ENCODE measurements around the gene WNT8B. TPM values are rescaled to one million over a fixed set of nuclear protein-coding genes. Genes with fewer than 3 reads are reported as not detected.

Gene WNT8B, protein sequence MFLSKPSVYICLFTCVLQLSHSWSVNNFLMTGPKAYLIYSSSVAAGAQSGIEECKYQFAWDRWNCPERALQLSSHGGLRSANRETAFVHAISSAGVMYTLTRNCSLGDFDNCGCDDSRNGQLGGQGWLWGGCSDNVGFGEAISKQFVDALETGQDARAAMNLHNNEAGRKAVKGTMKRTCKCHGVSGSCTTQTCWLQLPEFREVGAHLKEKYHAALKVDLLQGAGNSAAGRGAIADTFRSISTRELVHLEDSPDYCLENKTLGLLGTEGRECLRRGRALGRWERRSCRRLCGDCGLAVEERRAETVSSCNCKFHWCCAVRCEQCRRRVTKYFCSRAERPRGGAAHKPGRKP
- total RNA-seq (2014; rRNA removed; shearing (Covaris generic)) = 0.10 and 0.37 TPM in 2 replicates

DNA sequence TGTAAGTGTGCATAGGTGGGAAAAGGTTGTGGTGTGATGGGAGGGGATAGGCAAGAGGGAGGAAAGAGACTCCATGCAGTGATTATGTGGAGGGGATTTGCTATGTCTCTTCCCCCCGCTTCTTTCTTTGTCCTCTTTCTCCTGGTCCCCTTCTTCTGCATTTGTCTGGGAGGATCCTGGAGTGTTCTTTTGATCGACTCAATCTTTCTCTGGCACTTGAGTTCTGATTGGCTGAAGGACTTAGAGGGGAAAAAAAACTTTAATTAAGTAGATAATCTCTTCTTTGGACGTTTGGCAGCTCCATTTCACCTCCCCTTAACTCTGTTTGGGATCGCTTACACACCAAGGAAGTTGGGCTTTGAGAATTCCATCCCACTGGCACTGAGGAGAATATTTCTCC lies at the start of gene WNT8B:
Gene WNT8B (plus strand): TSS at position 301 of the 400 bp plus-strand sequence. CDS start 160 bp downstream, outside the sequence.
- Histone ChIP-seq H3K36me3 (replicated peaks; ENCODE audit: control insufficient read depth, insufficient read depth, low read length) (no peaks in the 10 kb centered on the region), H3K27me3 (ENCODE audit: control insufficient read depth, insufficient read depth, low read length) (peaks cover 7% of the 10 kb centered on the region; the same call in 1 of the 2 replicates), H3K4me3 (ENCODE audit: insufficient read depth, low read depth, low read length) (no peak within 1 kb of the TSS)
- DNase-seq = no peak

DNA sequence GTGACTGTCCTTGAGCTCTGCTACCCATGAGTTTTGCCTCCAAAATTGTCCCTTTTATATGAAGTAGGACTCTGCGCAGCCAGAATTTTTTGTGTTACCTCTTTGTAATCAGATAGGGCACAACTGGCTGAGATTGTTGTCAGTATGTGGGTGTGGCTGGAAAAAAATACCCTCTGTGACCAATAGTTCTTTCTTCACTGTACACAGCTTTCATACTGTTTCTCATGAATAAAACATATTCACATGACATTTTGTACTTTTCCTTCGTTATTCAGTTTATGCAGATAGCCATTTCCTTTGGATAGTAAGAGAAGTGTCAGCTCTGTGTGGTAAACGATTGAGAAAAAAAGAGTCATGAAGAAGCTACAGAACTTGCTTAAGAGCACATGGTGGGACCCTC lies 49.6 kb upstream of the WNT8B start:
- H3K36me3 ChIP-seq (replicated peaks; ENCODE audit: control insufficient read depth, insufficient read depth, low read length) = no peaks in the 10 kb centered on the region
- DNase-seq = no peak
- H3K4me3 ChIP-seq (ENCODE audit: insufficient read depth, low read depth, low read length) = no peak overlapping the region
- no peaks in the 10 kb centered on the region for H3K27me3 ChIP-seq (ENCODE audit: control insufficient read depth, insufficient read depth, low read length)

DNA sequence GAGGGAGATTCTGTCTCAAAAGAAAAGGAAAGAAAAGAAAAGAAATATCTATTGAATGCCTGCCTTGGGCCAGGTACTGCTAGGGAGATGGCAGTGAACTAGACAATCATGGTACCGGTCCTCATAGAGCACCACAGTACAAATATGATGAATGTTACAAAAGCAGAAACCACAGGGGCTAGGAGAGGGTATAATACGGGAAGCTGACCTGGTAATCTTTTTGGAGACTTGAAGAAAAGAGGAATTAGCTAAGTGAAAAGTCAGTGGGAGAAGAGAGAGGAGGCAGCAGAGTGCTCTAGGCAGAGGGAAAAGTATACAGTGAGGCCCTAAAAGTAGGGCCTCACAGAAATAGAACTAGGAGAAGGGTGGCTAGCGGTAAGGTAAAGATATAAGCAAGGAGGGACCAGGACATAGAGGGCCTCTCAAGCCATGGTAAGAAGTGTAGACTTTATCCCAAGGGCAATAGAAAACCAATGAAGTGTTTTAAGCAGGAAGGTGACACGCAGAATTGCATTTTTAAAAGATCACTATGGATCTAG lies 42.8 kb upstream of the WNT8B start:
- H3K36me3 ChIP-seq (replicated peaks; ENCODE audit: control insufficient read depth, insufficient read depth, low read length) = no peaks in the 10 kb centered on the region
- no peaks in the 10 kb centered on the region for H3K27me3 ChIP-seq (ENCODE audit: control insufficient read depth, insufficient read depth, low read length)
- no peak overlapping the region for H3K4me3 ChIP-seq (ENCODE audit: insufficient read depth, low read depth, low read length)
- no peak for DNase-seq

DNA sequence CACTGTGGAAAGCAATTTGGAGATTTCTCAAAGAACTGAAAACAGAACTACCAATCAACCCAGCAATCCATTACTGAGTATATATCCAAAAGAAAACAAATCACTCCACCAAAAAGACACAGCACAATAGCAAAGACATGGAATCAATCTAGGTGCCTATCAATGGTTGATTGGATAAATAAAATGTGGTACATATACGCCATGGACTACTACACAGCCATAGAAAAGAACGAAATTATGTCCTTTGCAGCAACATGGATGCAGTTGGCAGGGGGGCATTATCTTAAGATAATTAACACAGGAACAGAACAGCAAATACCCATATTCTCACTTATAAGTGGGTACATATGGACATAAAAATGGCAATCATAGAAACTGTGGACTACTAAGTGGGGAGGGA lies 35.4 kb upstream of the WNT8B start:
- no peak for DNase-seq
- H3K4me3 ChIP-seq (ENCODE audit: insufficient read depth, low read depth, low read length) = no peak overlapping the region
- no peaks in the 10 kb centered on the region for H3K36me3 ChIP-seq (replicated peaks; ENCODE audit: control insufficient read depth, insufficient read depth, low read length)
- no peaks in the 10 kb centered on the region for H3K27me3 ChIP-seq (ENCODE audit: control insufficient read depth, insufficient read depth, low read length)

DNA sequence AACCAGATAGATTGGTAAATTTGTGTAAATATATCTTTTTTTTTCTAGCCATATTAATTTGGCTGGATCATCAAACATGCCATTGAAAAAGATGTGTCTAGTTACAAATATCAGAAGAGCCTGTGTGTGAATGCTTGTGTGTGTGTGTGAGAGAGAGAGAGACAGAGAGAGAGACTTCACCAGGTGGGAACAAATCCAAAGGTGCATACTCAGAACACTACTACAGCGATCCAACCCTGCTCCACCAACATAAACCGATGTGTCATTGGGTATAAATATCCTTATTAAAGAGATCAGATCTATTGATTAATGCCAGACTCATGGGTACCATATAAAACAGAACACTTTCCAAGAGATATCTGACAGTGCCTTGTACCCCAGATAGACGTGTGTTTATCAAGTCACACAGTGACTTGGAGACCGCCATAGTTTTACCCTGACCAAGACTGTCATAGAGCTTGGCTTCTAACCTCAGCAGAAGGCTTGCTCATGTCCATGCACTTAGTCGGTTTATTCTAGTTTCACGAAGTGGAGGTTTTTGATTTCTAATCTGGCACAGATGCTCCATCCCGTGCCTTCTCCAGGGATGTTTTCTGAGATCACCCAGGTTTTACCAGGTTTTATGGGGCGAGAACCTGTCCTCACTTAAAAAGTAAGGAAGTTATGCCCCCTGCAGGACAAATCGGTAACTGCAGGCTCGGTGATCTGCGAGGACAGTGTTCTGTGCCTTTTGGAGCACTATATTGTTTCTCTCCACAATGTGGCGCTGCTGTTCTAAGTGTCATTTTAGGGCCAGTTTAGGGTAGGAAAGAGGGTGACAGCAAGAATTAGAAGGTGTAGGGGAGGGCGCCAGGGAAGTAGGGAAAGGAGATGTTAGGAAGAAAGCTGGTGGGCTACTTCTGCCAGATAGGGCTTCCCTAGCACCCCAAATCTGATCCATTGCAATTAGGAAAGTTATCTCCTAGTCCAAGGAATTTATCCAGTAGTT lies 29.3 kb upstream of the WNT8B start:
- Histone ChIP-seq H3K4me3 (ENCODE audit: insufficient read depth, low read depth, low read length) (no peak overlapping the region), H3K36me3 (replicated peaks; ENCODE audit: control insufficient read depth, insufficient read depth, low read length) (no peaks in the 10 kb centered on the region), H3K27me3 (ENCODE audit: control insufficient read depth, insufficient read depth, low read length) (no peaks in the 10 kb centered on the region; the same call in 1 of the 2 replicates)
- DNase-seq = peak; percentile 83

DNA sequence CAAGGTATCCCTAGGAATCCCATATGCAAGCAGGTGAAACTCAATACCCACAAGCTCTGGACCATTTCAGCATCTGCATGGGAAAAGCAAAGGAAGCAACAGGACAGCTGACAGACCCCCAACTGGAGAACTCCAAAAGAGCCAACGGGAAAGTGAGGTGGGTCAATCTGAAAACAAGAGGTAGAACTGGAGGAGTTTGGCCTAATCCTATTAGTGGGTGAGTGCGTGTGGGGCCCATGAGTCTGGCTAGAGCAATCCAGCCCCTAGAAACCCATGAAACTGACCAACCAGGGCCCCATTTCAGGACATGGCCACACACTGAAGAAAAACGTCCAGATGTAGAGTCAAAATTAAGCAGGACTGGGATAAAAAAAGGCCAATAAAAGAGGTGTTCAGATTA lies 26.6 kb upstream of the WNT8B start:
- DNase-seq = peak; percentile 21
- no peaks in the 10 kb centered on the region; the same call in 1 of the 2 replicates for H3K27me3 ChIP-seq (ENCODE audit: control insufficient read depth, insufficient read depth, low read length)
- H3K36me3 ChIP-seq (replicated peaks; ENCODE audit: control insufficient read depth, insufficient read depth, low read length) = no peaks in the 10 kb centered on the region
- no peak overlapping the region for H3K4me3 ChIP-seq (ENCODE audit: insufficient read depth, low read depth, low read length)

DNA sequence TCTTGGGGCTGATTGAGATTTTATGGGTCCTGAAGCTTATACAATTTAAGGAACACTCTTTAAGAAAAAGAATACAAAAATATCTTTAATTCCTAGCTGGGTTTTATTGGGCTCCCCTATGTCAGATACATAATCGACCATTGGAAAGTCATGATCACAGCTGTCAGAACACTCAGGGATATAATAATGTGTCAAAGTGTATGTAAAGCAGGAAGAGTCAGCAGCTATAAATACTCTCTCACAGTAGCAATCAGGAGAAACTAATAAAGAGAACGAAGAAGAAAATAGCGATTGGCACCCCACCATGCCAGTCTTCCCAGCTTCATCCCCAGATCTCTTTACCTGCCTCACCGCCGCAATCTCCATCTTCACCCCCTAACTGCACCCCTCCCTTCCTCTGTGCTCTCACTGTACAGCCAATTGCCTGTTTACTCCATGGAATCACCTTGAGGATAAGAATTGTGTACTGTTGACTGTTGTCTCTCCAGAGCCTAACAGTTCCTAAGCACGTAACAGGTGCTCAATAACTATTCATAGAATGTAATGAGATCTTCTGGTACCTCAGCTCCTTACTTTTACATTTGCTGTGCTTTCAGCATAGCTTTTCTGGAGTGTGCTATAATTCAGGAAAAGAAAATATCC lies 24.0 kb upstream of the WNT8B start:
- Histone ChIP-seq H3K4me3 (ENCODE audit: insufficient read depth, low read depth, low read length) (no peak overlapping the region), H3K27me3 (ENCODE audit: control insufficient read depth, insufficient read depth, low read length) (no peaks in the 10 kb centered on the region; the same call in 1 of the 2 replicates), H3K36me3 (replicated peaks; ENCODE audit: control insufficient read depth, insufficient read depth, low read length) (no peaks in the 10 kb centered on the region)
- no peak for DNase-seq

DNA sequence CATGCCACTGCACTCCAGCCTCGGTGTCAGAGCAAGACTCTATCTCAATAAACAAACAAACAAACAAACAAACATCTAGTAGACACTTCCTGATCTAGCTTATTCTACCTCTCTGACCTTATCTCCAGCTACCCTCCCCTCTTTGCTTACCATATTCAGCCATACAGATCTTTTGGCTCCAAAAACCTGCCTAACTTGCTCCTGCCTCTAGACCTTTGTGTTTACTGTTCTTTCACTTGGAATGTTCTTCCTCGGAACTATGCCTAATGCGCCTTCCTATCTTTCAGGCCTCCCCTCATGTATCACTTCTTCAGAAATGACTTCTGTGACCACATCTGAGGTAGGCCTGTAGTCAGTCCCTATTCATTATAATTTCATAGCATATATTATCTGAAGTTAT lies 20.3 kb upstream of the WNT8B start:
- no peaks in the 10 kb centered on the region for H3K36me3 ChIP-seq (replicated peaks; ENCODE audit: control insufficient read depth, insufficient read depth, low read length)
- no peak for DNase-seq
- no peaks in the 10 kb centered on the region; the same call in 1 of the 2 replicates for H3K27me3 ChIP-seq (ENCODE audit: control insufficient read depth, insufficient read depth, low read length)
- no peak overlapping the region for H3K4me3 ChIP-seq (ENCODE audit: insufficient read depth, low read depth, low read length)

DNA sequence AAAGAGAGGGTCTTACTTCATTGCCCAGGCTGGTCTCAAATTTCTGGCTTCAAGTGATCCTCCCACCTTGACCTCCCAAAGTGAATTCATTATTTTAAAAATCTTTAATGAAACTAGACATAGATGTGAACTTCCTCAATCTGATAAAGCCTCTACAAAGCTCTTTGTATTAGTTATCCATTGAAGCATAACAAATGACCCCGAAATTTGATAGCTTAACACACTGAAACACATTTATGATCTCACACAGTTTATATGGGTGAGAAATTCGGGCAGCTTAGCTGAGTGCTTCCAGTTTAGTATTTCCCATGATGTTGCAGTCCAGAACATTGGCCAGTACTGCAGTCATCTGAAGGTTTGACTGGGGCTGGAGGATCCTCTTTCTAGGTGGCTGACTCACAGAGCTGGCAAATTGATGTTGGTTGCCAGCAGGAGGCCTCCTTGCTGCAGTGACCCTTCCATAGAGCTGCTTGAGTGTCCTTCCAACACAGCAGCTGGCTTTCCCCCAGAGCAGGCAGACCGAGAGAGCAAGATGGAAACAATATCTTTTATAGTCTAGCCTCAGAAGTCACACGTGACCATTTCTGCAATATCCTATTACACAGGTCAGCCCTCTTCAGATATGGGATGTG lies 16.6 kb upstream of the WNT8B start:
- no peak for DNase-seq
- no peaks in the 10 kb centered on the region; the same call in 1 of the 2 replicates for H3K27me3 ChIP-seq (ENCODE audit: control insufficient read depth, insufficient read depth, low read length)
- H3K4me3 ChIP-seq (ENCODE audit: insufficient read depth, low read depth, low read length) = no peak overlapping the region
- no peaks in the 10 kb centered on the region for H3K36me3 ChIP-seq (replicated peaks; ENCODE audit: control insufficient read depth, insufficient read depth, low read length)

DNA sequence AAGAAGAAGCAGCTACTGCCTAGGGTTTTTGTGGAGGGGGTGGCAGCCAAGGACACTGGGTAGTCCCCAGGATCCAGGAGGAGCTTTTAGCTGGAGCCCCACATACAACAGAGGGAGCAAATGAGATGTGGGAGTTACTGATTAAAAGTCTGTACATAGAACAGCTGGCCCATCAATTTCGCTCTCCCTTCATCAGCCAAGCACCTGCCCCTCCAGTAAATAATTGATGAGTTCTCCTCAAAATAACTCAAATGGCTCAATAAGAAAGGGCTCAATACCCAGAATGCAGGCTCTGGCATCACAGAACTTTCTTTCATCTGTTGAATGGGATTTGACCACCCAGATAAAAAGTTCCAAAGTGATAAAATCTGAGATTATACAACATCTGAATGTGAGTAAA lies 15.1 kb upstream of the WNT8B start:
- no peaks in the 10 kb centered on the region; the same call in 1 of the 2 replicates for H3K27me3 ChIP-seq (ENCODE audit: control insufficient read depth, insufficient read depth, low read length)
- H3K36me3 ChIP-seq (replicated peaks; ENCODE audit: control insufficient read depth, insufficient read depth, low read length) = no peaks in the 10 kb centered on the region
- DNase-seq = no peak

DNA sequence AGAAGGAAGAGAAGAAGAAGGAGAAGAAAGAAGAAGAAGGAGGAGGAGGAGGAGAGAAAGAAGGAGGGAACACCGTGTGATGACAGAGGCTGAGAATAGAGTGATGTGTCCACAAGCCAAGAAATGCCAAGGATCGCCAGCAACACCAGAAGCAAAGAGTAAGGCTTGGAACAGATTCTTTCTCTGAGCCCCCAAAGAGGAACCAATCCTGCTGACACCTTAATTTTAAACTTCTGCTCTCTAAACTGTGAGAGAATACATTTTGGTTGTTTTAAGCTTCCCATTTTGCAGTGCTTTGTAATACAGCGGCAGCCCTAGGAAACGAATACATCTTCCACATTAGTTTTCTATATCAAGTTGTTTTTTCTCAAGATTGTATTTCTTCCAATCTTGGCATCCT lies 13.9 kb upstream of the WNT8B start:
- Histone ChIP-seq H3K36me3 (replicated peaks; ENCODE audit: control insufficient read depth, insufficient read depth, low read length) (no peaks in the 10 kb centered on the region), H3K4me3 (ENCODE audit: insufficient read depth, low read depth, low read length) (no peak overlapping the region), H3K27me3 (ENCODE audit: control insufficient read depth, insufficient read depth, low read length) (no peaks in the 10 kb centered on the region; the same call in 1 of the 2 replicates)
- DNase-seq = no peak

More for the DNA sequence above, 15.1 kb upstream of the WNT8B start:
- H3K4me3 ChIP-seq (ENCODE audit: insufficient read depth, low read depth, low read length) = no peak overlapping the region

DNA sequence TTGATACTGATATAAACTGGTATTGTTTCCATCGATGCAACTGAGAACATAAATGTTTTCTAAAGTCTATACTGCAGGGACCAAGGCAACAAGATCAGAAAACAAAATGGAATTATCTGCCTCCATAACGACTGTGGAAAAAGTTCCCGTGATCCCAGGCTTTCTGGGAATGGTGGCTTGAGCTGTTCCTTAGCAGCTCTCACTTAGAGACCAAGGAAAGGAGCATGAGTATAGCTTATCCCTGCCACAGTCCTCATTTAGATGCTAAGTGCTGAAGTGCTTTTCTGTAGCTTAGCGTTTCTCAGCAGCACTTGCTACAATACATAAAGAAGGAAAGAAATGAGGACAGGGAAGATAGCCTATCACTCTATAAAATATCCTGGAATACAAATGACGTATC lies 5.5 kb downstream of the WNT8B start:
- Histone ChIP-seq H3K4me3 (ENCODE audit: insufficient read depth, low read depth, low read length) (no peak overlapping the region), H3K36me3 (replicated peaks; ENCODE audit: control insufficient read depth, insufficient read depth, low read length) (no peaks in the 10 kb centered on the region), H3K27me3 (ENCODE audit: control insufficient read depth, insufficient read depth, low read length) (peaks cover 10% of the 10 kb centered on the region)
- no peak for DNase-seq

DNA sequence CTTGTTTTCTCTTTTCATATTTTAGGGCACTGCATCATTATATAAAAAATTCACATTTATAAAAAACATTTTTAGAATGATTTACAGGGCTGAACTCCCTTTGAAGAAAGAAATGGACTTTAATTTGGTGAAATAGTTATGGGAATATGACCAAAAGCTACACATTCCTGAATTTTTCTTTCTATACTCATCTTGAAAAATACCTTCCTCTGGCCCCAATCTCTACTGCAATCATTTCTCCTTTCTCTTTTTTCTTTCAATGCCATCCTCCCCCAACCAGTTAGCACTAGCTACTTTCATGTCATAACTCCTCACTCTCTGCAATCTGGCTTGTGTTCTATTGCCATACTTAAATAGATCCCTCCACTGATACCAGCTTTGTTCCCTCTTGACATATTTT lies 6.2 kb downstream of the WNT8B start:
- H3K4me3 ChIP-seq (ENCODE audit: insufficient read depth, low read depth, low read length) = no peak overlapping the region
- H3K36me3 ChIP-seq (replicated peaks; ENCODE audit: control insufficient read depth, insufficient read depth, low read length) = no peaks in the 10 kb centered on the region
- H3K27me3 ChIP-seq (ENCODE audit: control insufficient read depth, insufficient read depth, low read length) = peaks cover 8% of the 10 kb centered on the region
- no peak for DNase-seq

DNA sequence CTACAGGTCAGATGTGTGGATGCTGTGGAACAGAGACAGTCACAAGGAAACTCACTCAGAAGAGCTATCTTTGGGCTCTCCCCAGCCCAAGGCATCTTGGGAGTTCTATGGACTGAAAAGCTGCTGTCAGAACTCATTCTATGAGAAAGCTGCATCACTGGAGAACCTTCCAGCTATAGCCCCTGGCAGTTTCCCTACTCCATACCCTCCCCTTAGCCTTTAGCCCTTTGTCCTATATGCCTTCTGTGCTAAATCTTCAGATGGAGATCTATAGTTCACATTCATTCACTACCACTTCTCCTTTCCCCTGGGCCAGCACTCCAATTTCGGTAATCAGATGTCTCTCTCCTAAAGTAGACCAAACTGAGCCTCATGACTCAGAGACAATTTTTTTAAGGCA lies 6.9 kb downstream of the WNT8B start:
- DNase-seq = no peak
- H3K36me3 ChIP-seq (replicated peaks; ENCODE audit: control insufficient read depth, insufficient read depth, low read length) = no peaks in the 10 kb centered on the region
- peaks cover 9% of the 10 kb centered on the region for H3K27me3 ChIP-seq (ENCODE audit: control insufficient read depth, insufficient read depth, low read length)
- H3K4me3 ChIP-seq (ENCODE audit: insufficient read depth, low read depth, low read length) = no peak overlapping the region
